A673 (cell line): ENCODE results near the gene TACR2.

ENCODE experiments used
- EZH2 ChIP-seq: fragments of 200-600 bp; sonication (generic); IDR thresholded peaks from 2 replicates; pipeline ENCODE4 v1.6.1; 2017; ENCODE audit warnings: borderline replicate concordance, low read depth, mild to moderate bottlenecking, mixed read lengths, antibody characterized with exemption, low read length; ENCODE audit not compliant: poor library complexity, severe bottlenecking
- TF ChIP-seq, protein P1 (sequence below): fragments of 300-800, 200-600 bp; sonication (generic); conservative IDR thresholded peaks from 2 replicates; pipeline ENCODE4 v1.5.1; 2017; ENCODE audit warnings: low read depth, mild to moderate bottlenecking, antibody characterized with exemption, low read length, moderate library complexity, mixed read lengths

DNA sequence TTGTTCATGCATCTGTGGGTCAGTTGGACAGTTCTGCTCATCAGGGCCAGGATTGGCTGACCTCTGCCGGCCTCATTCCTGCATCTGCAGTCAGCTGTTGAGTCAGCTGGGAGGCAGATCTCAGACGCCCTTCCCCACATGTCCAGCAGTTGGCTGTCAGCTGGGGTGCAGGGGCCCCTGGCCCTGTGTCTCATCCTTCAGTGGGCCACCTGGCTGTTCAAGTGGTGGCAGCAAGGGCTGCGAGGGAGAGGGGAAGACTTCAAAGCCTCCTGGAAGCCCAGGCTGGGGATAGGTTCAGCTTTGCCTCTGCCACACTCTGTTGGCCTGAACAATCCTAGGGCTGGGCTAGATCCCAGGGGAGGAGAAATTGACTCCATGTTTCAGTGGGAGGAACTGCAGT, 33.2 kb downstream of the TACR2 start:
- TF ChIP-seq, protein P1, sequence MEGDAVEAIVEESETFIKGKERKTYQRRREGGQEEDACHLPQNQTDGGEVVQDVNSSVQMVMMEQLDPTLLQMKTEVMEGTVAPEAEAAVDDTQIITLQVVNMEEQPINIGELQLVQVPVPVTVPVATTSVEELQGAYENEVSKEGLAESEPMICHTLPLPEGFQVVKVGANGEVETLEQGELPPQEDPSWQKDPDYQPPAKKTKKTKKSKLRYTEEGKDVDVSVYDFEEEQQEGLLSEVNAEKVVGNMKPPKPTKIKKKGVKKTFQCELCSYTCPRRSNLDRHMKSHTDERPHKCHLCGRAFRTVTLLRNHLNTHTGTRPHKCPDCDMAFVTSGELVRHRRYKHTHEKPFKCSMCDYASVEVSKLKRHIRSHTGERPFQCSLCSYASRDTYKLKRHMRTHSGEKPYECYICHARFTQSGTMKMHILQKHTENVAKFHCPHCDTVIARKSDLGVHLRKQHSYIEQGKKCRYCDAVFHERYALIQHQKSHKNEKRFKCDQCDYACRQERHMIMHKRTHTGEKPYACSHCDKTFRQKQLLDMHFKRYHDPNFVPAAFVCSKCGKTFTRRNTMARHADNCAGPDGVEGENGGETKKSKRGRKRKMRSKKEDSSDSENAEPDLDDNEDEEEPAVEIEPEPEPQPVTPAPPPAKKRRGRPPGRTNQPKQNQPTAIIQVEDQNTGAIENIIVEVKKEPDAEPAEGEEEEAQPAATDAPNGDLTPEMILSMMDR, result no peak
- TF ChIP-seq EZH2, result no peak
